MM.1S (cell line): Measurements from ENCODE around the gene PLD1.
"Not testable (repeated sequence)": the region's sequence is repeated elsewhere in the genome, so short reads cannot be mapped to it uniquely, and the experiment has no call there.

ENCODE experiments used
- DNase-seq: peaks from one replicate; pipeline ENCODE4 v3.0.0-alpha.2; 2015
- H2AFZ ChIP-seq: fragments of 300-600 bp; sonication (generic); 2 replicates; pipeline ENCODE4 v1.6.0; 2016; ENCODE audit warnings: antibody characterized with exemption, low read length
- H3F3A ChIP-seq: fragments of 300-600 bp; sonication (generic); 2 replicates; pipeline ENCODE4 v1.6.1; 2016; ENCODE audit warnings: mild to moderate bottlenecking, antibody characterized with exemption, low read length, moderate library complexity, mixed read lengths; ENCODE audit not compliant: insufficient read depth
- H3K27ac ChIP-seq: fragments of 300-600 bp; sonication (generic); 2 replicates; pipeline ENCODE4 v1.5.1; 2016; ENCODE audit warnings: mild to moderate bottlenecking, low read length
- H3K27me3 ChIP-seq: fragments of 300-600 bp; sonication (generic); replicated peaks from 2 replicates; pipeline ENCODE4 v1.6.0; 2016; ENCODE audit warnings: low read length; ENCODE audit not compliant: insufficient read depth
- H3K36me3 ChIP-seq: fragments of 300-600 bp; sonication (generic); replicated peaks from 2 replicates; pipeline ENCODE4 v1.6.1; 2016; ENCODE audit warnings: mild to moderate bottlenecking, low read length, mixed read lengths; ENCODE audit not compliant: insufficient read depth
- H3K4me1 ChIP-seq: fragments of 300-600 bp; sonication (generic); 2 replicates; pipeline ENCODE4 v1.6.1; 2016; ENCODE audit warnings: low read length, mixed read lengths
- H3K4me2 ChIP-seq: fragments of 300-600 bp; sonication (generic); 2 replicates; pipeline ENCODE4 v1.6.0; 2016; ENCODE audit warnings: low read depth, low read length
- H3K4me3 ChIP-seq: fragments of 300-600 bp; sonication (generic); 2 replicates; pipeline ENCODE4 v1.5.1; 2016; ENCODE audit warnings: low read length, mixed read lengths
- H3K79me2 ChIP-seq: fragments of 300-600 bp; sonication (generic); 2 replicates; pipeline ENCODE4 v1.6.1; 2016; ENCODE audit warnings: mixed run types, low read length, mixed read lengths
- H3K9ac ChIP-seq: fragments of 300-600 bp; sonication (generic); 2 replicates; pipeline ENCODE4 v1.6.1; 2016; ENCODE audit warnings: low read length, mixed read lengths
- H3K9me2 ChIP-seq: fragments of 300-600 bp; sonication (generic); replicated peaks from 2 replicates; pipeline ENCODE4 v1.6.1; 2016; ENCODE audit warnings: mild to moderate bottlenecking, low read length, mixed read lengths; ENCODE audit not compliant: insufficient read depth
- H3K9me3 ChIP-seq: fragments of 300-600 bp; sonication (generic); replicated peaks from 2 replicates; pipeline ENCODE4 v1.6.1; 2016; ENCODE audit warnings: mild to moderate bottlenecking, low read length, mixed read lengths; ENCODE audit not compliant: insufficient read depth
- H4K20me1 ChIP-seq: fragments of 300-600 bp; sonication (generic); 2 replicates; pipeline ENCODE4 v1.6.1; 2016; ENCODE audit warnings: mild to moderate bottlenecking, low read length, moderate library complexity, mixed read lengths; ENCODE audit not compliant: insufficient read depth
- EZH2 ChIP-seq: fragments of 300-600 bp; sonication (generic); optimal IDR thresholded peaks from 2 replicates; pipeline ENCODE3; 2017; ENCODE audit warnings: low read depth, mild to moderate bottlenecking, antibody characterized with exemption, low read length, mixed read lengths
- EZH2phosphoT487 ChIP-seq: fragments of 300-600 bp; sonication (generic); IDR thresholded peaks from 2 replicates; pipeline ENCODE4 v1.6.1; 2018; ENCODE audit warnings: antibody characterized with exemption, low read length
- TF ChIP-seq, protein P1 (sequence below): fragments of 300-600 bp; sonication (generic); IDR thresholded peaks from 2 replicates; pipeline ENCODE4 v1.5.1; 2016; ENCODE audit warnings: antibody characterized with exemption, low read length, mixed read lengths

Gene PLD1

GRCh38 chr3:171636666-171637065, 173.6 kb downstream of the PLD1 start:
- no peaks in the 10 kb centered on the region for H3K4me1 ChIP-seq
- no peak for DNase-seq
- H3K9me3 ChIP-seq = no peaks in the 10 kb centered on the region
- no peak overlapping the region for H3K4me2 ChIP-seq
- H4K20me1 ChIP-seq = no peaks in the 10 kb centered on the region
- TF ChIP-seq EZH2phosphoT487 (no peak), EZH2 (no peak)
- TF ChIP-seq, protein P1, sequence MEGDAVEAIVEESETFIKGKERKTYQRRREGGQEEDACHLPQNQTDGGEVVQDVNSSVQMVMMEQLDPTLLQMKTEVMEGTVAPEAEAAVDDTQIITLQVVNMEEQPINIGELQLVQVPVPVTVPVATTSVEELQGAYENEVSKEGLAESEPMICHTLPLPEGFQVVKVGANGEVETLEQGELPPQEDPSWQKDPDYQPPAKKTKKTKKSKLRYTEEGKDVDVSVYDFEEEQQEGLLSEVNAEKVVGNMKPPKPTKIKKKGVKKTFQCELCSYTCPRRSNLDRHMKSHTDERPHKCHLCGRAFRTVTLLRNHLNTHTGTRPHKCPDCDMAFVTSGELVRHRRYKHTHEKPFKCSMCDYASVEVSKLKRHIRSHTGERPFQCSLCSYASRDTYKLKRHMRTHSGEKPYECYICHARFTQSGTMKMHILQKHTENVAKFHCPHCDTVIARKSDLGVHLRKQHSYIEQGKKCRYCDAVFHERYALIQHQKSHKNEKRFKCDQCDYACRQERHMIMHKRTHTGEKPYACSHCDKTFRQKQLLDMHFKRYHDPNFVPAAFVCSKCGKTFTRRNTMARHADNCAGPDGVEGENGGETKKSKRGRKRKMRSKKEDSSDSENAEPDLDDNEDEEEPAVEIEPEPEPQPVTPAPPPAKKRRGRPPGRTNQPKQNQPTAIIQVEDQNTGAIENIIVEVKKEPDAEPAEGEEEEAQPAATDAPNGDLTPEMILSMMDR = no peak
- H3K4me3 ChIP-seq = no peak overlapping the region
- H3K9ac ChIP-seq = no peak overlapping the region
- no peaks in the 10 kb centered on the region for H3K27me3 ChIP-seq
- H3K79me2 ChIP-seq = no peaks in the 10 kb centered on the region
- no peaks in the 10 kb centered on the region for H3K9me2 ChIP-seq
- no peak overlapping the region for H2AFZ ChIP-seq
- no peaks in the 10 kb centered on the region for H3K36me3 ChIP-seq
- H3F3A ChIP-seq = no peaks in the 10 kb centered on the region
- no peak overlapping the region for H3K27ac ChIP-seq

DNA sequence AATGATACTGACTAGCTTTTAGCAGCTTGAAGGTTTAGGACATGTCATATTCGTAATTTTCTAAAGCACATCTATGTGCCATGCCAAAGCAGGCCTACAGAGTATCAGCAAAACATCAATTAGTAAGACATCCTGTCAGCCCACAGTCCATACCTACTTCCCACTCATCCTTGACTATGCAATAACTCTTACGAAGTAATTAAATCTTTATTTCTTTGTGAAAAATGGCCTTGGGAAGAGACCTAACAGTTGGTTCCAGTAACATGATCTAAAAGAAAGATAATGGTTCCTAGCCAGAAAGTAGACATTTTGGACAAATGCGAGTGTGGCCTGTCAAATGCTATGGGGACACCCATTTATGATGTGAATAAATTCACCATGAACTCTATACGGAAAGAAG, 177.5 kb downstream of the PLD1 start:
- H3K9ac ChIP-seq = no peak overlapping the region
- H3K9me3 ChIP-seq = no peaks in the 10 kb centered on the region
- no peaks in the 10 kb centered on the region for H3F3A ChIP-seq
- no peak overlapping the region for H3K4me2 ChIP-seq
- no peaks in the 10 kb centered on the region for H3K9me2 ChIP-seq
- DNase-seq = no peak
- no peaks in the 10 kb centered on the region for H4K20me1 ChIP-seq
- no peak overlapping the region for H3K27ac ChIP-seq
- H3K36me3 ChIP-seq = no peaks in the 10 kb centered on the region
- TF ChIP-seq EZH2 (no peak), EZH2phosphoT487 (no peak)
- TF ChIP-seq, protein P1 = no peak
- H3K4me1 ChIP-seq = no peaks in the 10 kb centered on the region
- no peak overlapping the region for H2AFZ ChIP-seq
- no peaks in the 10 kb centered on the region for H3K27me3 ChIP-seq
- no peak overlapping the region for H3K4me3 ChIP-seq
- no peaks in the 10 kb centered on the region for H3K79me2 ChIP-seq

- H3K9me2 ChIP-seq, DNase-seq, H3K36me3 ChIP-seq, H3K9ac ChIP-seq, H3K27ac ChIP-seq, H3K4me1 ChIP-seq, H2AFZ ChIP-seq, H4K20me1 ChIP-seq, H3F3A ChIP-seq, H3K9me3 ChIP-seq, H3K4me3 ChIP-seq, H3K4me2 ChIP-seq, H3K27me3 ChIP-seq, H3K79me2 ChIP-seq: not testable (repeated sequence)
These were observed 183.5 kb downstream of the PLD1 start for GRCh38 chr3:171626799-171627198.

DNA sequence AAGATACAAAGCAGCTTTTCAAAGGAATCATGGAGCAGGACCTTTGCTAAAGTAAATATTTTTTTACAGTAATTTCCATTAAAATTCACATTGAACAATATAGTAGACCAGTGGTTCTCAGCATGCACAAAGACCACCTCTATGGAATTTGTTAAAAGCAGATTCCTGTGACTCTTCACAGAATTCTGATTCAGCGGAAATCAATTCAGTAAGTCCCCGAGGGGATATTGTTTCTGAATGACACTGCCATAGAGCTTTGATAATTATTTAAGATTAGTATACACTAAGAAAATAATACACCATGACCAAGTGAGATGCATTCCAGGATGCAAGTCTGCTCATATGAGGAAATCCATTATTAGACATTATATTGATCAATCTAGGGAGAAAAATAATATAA, 188.2 kb downstream of the PLD1 start:
- H3F3A ChIP-seq = 0 out of 2 replicates have a peak, but pooled peaks cover 3% of the 10 kb centered on the region
- H3K9ac ChIP-seq = no peak overlapping the region
- H3K27ac ChIP-seq = no peak overlapping the region
- no peaks in the 10 kb centered on the region for H3K27me3 ChIP-seq
- no peaks in the 10 kb centered on the region for H3K36me3 ChIP-seq
- H3K4me1 ChIP-seq = peaks cover 3% of the 10 kb centered on the region; the same call in 1 of the 2 replicates
- no peaks in the 10 kb centered on the region for H3K79me2 ChIP-seq
- TF ChIP-seq EZH2 = no peak
- TF ChIP-seq, protein P1 = no peak
- TF ChIP-seq EZH2phosphoT487 = no peak
- no peak for DNase-seq
- H3K9me3 ChIP-seq = no peaks in the 10 kb centered on the region
- H3K9me2 ChIP-seq = no peaks in the 10 kb centered on the region
- no peak overlapping the region for H3K4me2 ChIP-seq
- no peak overlapping the region for H3K4me3 ChIP-seq
- no peaks in the 10 kb centered on the region for H4K20me1 ChIP-seq
- no peak overlapping the region for H2AFZ ChIP-seq
